Measurements from ENCODE around the gene PGAM1. TPM values are rescaled to one million over a fixed set of nuclear protein-coding genes. Genes with fewer than 3 reads are reported as not detected.

Gene PGAM1
- total and polyA plus RNA-seq, 2 experiments from 2014 or later = 204 to 254 TPM

- peak overlapping the region; percentile 90 for H3K4me2 ChIP-seq
- TF ChIP-seq CTCF (IDR thresholded peaks at IDR 0.05; ENCODE audit: poor library complexity) = no peak
- no peak for TF ChIP-seq EZH2 (IDR thresholded peaks at IDR 0.05; ENCODE audit: borderline replicate concordance)
- TF ChIP-seq EZH2phosphoT487 (IDR thresholded peaks at IDR 0.05; ENCODE audit: low read depth, severe bottlenecking, unreplicated experiment) = no peak
- peaks cover 16% of the 10 kb centered on the region for H3K4me1 ChIP-seq (ENCODE audit: insufficient read depth)
- no peaks in the 10 kb centered on the region for H3K27me3 ChIP-seq
- WGBS (ENCODE audit: low lambda C conversion rate, missing lambda C conversion rate) = 3% methylated on average over 34 of the region's 34 CpGs
- no peaks in the 10 kb centered on the region for H3K36me3 ChIP-seq (replicated peaks; ENCODE audit: insufficient read depth, low read depth)
- peaks cover 14% of the 10 kb centered on the region for H4K20me1 ChIP-seq (ENCODE audit: insufficient read depth, poor library complexity, severe bottlenecking)
- no peaks in the 10 kb centered on the region for H3K9me3 ChIP-seq (ENCODE audit: low read depth)
- peaks cover 42% of the 10 kb centered on the region for H3K79me2 ChIP-seq
- DNase-seq (ENCODE audit: low spot score) = peak; percentile 38
- no peaks in the 10 kb centered on the region for H3K9me2 ChIP-seq (replicated peaks; ENCODE audit: insufficient read depth)
- H3K27ac ChIP-seq = peak overlapping the region; percentile 94
- peak overlapping the region; percentile 91 for H3K4me3 ChIP-seq
- H2AFZ ChIP-seq = peak overlapping the region; percentile 73
Observed at GRCh38 chr10:97426776-97427570, 982 bp downstream of the PGAM1 start.

GRCh38 chr10:97427571-97428179, 1.7 kb downstream of the PGAM1 start:
- Histone ChIP-seq H3K4me2 (peak overlapping the region; percentile 90), H3K4me1 (ENCODE audit: insufficient read depth) (peaks cover 16% of the 10 kb centered on the region), H2AFZ (no peak overlapping the region), H3K27me3 (no peaks in the 10 kb centered on the region), H3K27ac (peak overlapping the region; percentile 94), H3K4me3 (peak overlapping the region; percentile 91), H3K9me3 (ENCODE audit: low read depth) (no peaks in the 10 kb centered on the region), H3K36me3 (replicated peaks; ENCODE audit: insufficient read depth, low read depth) (no peaks in the 10 kb centered on the region), H3K79me2 (peaks cover 42% of the 10 kb centered on the region), H3K9me2 (replicated peaks; ENCODE audit: insufficient read depth) (no peaks in the 10 kb centered on the region), H4K20me1 (ENCODE audit: insufficient read depth, poor library complexity, severe bottlenecking) (peaks cover 14% of the 10 kb centered on the region)
- WGBS (ENCODE audit: low lambda C conversion rate, missing lambda C conversion rate) = 6% methylated on average over 9 of the region's 9 CpGs
- no peak for TF ChIP-seq EZH2 (IDR thresholded peaks at IDR 0.05; ENCODE audit: borderline replicate concordance)
- no peak for TF ChIP-seq CTCF (IDR thresholded peaks at IDR 0.05; ENCODE audit: poor library complexity)
- no peak for TF ChIP-seq EZH2phosphoT487 (IDR thresholded peaks at IDR 0.05; ENCODE audit: low read depth, severe bottlenecking, unreplicated experiment)
- peak; percentile 68 for DNase-seq (ENCODE audit: low spot score)

- WGBS (ENCODE audit: low lambda C conversion rate, missing lambda C conversion rate) = 71% methylated on average over 4 of the region's 4 CpGs
- peaks cover 42% of the 10 kb centered on the region for H3K79me2 ChIP-seq
- DNase-seq (ENCODE audit: low spot score) = no peak
- H3K4me2 ChIP-seq = peak overlapping the region; percentile 90
- no peak for TF ChIP-seq EZH2phosphoT487 (IDR thresholded peaks at IDR 0.05; ENCODE audit: low read depth, severe bottlenecking, unreplicated experiment)
- TF ChIP-seq EZH2 (IDR thresholded peaks at IDR 0.05; ENCODE audit: borderline replicate concordance) = no peak
- TF ChIP-seq CTCF (IDR thresholded peaks at IDR 0.05; ENCODE audit: poor library complexity) = no peak
- no peaks in the 10 kb centered on the region for H3K9me2 ChIP-seq (replicated peaks; ENCODE audit: insufficient read depth)
- H3K27me3 ChIP-seq = no peaks in the 10 kb centered on the region
- peaks cover 16% of the 10 kb centered on the region for H3K4me1 ChIP-seq (ENCODE audit: insufficient read depth)
- peaks cover 14% of the 10 kb centered on the region for H4K20me1 ChIP-seq (ENCODE audit: insufficient read depth, poor library complexity, severe bottlenecking)
- H3K9me3 ChIP-seq (ENCODE audit: low read depth) = no peaks in the 10 kb centered on the region
- H3K27ac ChIP-seq = peak overlapping the region; percentile 94
- no peak overlapping the region for H2AFZ ChIP-seq
- H3K4me3 ChIP-seq = no peak overlapping the region
- no peaks in the 10 kb centered on the region for H3K36me3 ChIP-seq (replicated peaks; ENCODE audit: insufficient read depth, low read depth)
Observed at GRCh38 chr10:97428572-97428981, 2.6 kb downstream of the PGAM1 start.
